Activated CD8-positive, alpha-beta memory T cell treated with anti-CD3 and anti-CD28 coated beads, Interleukin-2, amount 50 U/mL, for 48 hours (primary cell): ENCODE results near the gene EGFLAM.

ENCODE experiments used
- DNase-seq: peaks from one replicate; pipeline ENCODE4 v3.0.0-alpha.2; 2020

The EGFLAM gene

DNA sequence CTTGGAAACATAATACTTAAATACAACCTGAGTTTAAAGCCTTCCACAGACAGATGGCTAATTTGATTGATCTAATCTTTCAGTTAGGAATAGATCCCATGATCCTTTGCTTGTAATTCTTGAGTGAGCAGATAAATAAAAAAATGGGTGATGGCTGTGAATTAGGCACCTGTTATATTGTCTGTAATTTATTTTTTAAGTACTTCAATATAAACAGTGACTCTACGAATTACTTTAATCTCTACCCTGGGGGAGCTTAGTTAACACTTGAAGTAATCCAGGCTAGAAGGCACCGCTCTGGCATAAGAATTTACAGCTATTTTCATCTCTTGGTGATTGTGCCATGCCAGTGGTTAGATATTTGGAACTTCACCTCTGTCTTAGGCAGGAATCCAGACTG is 9.0 kb downstream of the EGFLAM start:
- no peak for DNase-seq

DNA sequence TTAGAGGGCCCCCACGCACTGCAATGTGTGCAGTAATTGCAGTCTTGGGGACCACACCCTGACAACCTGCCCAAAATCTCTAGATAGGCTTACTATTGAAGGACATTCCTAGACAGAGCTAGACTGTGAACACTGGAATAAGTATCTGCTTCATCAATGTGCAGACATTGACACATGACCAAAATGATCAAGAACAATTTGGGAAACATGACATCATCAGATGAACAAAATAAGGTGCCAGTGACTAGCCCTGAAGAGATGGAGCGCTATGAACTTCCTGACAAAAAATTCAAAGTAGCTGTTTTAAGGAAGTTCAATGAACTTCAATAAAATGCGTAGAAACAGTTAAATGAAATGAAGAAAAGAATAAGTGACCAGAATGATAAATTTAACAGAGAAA is 15.3 kb downstream of the EGFLAM start:
- no peak for DNase-seq

DNA sequence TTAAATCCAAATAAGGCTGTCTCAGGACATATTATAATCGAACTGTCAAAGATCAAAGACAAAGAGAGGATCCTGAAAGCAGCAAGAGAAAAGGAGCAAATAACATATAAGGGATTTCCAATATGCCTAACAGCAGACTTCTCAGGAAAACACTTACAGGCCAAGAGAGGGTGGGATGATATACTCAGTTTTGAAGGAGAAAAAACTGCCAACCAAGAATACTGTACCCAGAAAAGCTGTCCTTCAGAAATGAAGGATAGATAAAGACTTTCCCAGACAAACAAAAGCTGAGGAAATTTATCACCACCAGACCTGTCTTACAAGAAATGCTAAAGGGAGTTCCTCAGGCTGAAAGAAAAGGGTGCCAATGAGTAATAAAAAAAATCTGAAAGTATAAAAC is 16.0 kb downstream of the EGFLAM start:
- DNase-seq = no peak

DNA sequence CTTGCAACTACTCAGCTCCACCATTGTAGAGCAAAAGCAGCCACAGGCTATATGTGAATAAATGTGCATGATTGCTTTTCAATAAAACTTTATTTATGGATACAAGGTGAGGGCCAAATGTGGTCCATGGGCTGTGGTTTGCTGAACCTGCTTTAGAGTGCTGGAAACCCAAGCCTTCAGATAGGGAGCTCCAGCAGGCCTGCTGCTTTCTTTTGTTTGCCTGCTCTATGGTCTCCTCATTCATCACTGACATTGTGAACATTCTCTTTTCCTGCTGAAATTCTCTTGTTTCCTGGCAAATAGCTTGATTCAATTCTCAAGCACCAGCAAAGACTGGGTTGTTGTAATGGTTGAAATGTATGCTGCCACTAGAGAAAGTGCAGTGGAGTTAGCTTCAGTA is 26.0 kb downstream of the EGFLAM start:
- no peak for DNase-seq

DNA sequence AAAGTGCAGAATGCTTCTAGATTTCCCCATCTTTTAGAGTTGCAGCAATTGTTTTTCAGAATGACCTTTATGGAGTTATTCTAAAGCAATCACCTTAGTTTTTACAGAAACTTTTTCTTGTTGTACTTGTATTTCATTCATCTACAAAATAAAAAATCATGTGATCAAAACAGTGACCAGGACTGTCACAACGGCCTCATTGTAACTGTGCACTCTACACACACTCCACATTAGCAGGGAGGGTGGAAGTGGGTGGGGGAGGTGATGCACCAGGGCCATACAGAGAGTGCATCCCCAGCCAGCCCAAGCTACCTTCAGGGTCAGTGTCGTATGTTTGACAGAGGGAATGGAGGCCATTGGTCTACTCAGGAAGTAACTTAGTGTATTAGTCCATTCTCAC is 26.9 kb downstream of the EGFLAM start:
- DNase-seq = no peak

DNA sequence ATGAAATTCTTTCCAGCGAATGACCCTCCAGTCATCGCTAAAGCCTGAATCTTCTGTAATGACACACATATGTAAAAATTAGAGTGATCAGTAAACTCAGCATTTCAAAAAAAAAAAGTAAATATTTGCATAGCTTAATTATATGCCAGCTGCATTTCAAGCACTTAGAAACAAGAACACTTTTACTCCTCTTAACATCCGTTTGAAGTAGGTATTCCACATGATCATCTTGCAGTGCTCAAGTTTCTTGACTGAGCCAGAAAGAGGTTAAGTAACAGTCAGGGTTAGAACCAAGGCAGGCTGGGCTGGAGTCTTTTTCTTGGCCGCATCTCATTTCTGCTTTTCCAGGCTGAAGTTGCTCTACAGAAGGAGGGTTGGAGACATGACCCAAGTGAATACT is 27.6 kb downstream of the EGFLAM start:
- DNase-seq = no peak

DNA sequence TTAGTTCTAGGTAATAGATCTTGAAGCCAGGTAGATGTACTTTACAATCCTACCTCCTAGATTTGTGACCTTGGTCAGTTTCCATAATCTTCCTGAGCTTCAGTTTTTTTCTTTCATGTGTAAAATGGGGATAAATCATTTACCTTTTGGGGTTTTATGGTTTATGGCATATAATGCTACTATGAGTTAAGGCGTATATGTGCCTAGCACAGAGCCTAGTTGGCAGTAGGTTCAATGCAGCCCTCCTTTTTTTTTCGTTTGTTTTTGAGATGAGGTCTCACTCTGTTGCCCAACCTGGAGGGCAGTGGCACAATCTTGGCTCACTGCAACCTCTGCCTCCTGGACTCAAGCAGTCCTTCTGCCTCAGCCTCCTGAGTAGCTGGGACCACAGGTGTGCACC is 28.8 kb downstream of the EGFLAM start:
- DNase-seq = no peak

DNA sequence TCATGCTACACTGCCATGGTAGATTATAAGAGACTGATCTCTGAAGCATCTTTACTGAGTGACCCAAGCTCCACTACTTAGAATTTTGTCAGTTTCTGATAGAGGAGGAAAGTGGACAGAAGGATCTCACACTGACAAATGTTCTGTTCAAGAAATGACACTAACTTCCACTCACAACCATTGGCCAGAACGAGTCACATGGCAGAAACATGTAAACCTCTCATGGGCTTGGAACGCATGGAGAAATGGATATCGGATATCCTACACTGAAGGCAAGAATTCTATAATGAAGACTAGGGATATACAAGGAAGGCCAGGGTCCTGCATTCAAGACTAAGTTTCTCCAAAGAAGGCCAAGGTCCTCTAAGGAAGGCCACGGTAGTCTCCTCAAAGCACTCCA is 31.1 kb downstream of the EGFLAM start:
- DNase-seq = no peak

DNA sequence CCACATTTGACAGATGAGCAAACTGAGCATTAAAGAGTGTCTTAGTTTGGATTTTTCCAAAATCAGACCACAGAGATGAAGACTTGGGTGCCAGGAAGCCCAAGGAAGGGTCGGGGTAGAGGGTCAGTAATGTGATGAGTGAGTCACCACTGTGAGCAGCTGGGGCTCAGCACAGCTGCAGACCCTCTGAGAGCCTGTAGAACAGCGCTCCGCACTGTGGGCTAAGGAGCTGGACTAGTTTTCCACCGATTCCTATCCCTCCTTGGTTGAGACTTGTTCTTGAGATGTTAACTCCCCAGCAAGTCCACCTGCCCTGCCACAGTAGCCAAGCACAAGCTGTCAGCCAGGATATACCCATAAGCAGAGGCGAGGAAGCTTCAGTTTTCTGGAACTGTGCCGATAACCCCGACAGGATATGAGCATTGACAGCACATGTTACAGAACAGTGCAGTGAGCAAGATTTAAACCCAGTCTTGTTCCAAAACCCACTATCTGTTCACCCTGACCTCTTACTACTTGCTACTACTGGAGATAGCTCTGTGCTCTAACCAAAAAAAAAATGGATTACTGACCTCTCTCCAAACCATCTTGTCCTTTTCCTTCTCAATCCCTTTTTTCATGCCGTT is 31.8 kb downstream of the EGFLAM start:
- DNase-seq = no peak

DNA sequence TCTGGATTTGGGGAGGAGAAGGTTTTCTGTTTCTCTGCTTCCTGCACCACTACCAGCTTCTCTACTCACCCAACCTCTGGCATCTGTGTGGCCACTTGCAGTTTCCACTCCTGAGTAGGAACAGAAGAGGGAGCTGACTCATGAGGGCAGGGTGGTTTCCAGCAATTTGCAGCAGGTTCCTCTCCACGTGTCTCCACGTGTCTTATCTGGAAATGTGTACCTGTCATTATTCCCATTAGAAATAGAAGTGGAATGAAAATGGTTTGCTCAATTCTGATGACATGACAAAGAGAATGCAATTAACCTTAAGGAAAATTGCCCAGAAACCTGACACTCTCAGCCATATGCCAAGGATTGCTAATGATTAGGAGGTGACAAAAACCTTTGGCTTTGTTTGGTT is 33.0 kb downstream of the EGFLAM start:
- DNase-seq = no peak

DNA sequence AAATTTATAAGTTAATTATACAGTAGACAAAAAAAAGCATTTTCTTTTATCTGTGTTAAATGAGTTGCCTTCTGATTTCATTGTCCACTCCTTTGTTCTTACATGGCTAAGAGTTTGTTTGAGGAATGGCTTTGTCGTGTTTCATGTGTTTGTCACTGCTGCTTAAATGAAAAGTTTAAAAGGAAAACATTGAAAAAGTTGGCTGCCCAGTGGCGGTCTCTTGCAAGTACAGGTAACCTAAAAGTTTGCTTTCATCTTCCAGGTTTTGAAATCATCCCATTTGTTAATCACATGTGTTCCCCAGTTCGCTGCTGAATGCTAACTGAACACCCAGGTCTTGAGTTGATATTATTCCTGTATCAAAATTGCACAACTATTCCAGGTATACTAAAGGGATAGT is 33.9 kb downstream of the EGFLAM start:
- DNase-seq = no peak

DNA sequence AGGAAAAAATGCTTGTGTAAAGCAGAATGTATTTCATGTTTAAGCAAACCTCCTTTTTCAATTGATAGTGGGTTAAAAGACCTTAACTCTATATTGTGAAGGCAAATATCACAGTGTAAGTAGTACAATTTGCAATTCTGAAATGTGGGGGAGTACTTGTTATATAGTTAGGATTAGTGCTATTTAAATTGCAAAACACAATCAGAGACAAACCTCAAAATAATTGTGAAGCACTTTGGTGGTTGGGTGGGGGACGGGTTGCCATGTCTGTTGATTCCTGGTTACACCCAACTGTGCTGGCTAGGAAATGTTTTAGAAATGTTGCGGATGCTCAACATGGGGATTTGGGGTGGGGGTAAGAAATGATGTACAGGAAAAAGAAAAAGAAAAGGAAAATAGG is 37.4 kb downstream of the EGFLAM start:
- no peak for DNase-seq

DNA sequence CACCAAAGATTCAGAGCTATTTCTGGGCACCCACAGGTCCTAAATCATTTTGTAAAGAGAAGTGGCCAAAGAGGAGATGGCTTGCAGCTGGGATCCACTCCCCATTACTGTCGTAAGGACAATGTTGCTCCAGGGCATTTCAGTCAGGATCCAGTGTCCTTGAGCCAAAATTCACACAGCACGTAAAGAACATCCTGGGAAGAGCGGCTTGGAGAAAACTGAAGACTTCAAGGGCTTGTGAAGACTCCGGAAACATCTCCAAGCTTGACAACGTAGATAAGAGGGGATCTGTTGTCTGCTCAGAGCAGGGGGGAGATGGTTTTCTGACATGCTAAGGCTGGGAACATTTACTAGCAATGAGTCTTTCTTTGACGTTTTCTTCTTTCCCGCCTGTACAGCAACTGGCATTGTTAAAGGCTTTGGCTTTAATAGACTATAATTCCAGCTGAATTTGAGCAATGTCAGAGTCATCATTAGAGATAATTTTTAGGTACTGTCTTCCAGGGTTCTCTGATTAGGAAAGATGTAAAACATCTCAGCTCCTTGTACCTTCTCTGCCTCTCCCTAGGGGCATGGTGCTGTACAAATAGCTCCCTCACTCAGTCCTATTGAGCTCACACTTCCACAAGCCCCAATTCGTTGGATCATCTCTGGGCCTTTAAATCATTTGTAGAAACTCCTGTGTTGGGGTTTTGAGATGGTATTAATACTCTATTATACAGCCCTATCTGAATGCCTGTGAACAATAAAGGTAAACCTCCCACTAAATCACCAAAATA is 39.7 kb downstream of the EGFLAM start:
- no peak for DNase-seq

DNA sequence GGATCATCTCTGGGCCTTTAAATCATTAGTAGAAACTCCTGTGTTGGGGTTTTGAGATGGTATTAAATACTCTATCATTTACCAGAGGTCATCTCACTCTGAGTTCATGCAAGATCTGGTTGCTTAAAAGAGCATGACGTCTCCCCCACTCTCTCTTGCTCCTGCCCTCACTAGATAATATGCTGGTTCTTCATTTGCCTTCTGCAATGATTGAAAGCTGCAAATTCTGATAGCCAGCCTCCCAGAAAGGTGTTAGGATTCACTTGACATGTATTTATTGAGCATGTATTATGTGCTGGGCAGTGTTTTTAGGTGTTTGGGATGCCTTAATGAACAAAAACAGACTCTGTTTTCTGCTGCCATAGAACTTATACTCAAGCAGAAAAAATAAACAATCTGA is 41.2 kb downstream of the EGFLAM start:
- no peak for DNase-seq

DNA sequence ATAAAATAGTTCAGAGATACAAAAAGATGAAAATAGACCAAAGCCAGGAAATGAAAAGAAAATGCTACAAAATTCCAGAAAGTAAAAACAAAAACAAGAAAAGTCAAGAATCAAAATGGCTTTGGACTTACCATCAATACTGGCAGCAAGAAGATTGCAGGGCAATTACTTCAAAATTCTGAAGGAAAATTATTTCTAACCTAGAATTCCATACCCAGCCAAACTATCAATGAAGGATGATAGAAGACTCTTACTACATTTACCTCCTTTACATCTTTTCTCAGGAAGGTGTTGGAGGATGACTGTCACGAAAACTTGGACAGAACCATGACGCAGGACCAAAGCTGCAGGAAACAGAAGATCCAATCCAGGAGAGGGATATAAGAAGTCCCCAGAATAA is 46.8 kb downstream of the EGFLAM start:
- DNase-seq = no peak

DNA sequence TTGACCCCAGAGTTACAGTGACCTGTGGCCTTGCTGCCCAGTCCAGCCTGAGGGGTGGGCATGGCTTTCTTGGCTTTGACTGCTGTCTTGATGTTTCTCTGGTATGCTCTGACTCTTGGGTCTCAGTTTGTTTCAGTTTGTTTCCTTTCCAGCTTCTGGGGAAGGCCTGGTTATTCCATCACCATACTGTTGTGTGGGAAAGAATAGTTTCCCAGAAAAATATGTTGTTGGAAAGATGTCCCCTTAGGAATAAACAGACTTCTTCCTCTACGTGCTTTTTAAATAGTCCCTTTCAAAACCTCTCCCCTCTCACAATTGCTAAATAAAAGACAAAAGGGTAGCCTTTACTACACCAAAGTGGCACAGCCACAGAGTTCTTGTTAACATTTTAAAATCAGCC is 49.5 kb downstream of the EGFLAM start:
- DNase-seq = no peak

DNA sequence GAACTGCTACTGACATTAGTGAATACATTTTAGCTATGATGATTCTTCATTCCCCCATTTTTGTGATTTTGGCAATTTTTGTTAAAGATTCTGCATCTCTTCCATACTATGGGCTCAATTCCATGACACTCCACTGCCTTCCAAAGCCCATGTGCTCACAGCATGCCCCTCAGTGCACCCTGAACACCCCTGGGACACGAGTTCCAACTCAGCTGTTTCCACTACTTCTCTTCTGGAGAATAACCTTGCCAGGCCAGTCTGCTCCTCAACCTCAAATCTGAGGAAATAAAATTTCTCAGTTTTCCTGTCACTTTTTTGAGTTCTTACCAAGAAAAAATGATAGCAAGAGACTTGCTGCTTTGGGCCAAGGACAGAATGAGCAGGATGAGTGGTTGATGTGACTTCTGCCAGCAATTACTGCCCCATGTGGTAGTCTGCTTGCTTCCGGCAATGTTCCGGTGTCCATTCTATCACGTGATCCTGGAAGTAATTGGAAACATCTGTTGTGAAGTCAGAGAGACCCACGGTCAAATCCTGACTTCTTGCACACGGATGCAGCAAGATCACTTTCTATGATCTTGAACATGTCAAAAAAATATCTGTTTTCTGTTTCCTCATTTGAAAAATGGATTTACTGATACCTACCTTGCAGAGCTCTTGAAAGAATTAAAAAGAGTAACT is 58.3 kb downstream of the EGFLAM start:
- DNase-seq = no peak

DNA sequence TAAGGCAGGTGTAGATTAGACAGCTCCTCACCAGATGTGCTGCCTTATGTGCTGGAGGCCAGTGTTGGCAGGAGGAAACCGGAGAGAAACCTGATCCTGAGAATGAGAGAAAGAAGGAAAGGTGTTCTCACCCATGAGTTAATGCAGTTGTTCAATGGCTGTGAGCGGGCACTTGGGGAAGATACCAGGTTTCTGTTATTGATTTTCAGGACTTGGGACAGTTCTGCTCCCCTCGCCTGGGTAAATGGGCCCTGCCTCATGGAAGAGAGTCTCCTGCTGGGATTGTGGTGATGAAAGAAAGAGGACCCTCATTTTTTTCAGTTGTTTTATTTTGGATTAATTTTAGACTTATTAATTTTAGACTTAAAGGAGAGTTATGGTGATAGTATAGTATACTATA is 59.5 kb downstream of the EGFLAM start:
- no peak for DNase-seq

DNA sequence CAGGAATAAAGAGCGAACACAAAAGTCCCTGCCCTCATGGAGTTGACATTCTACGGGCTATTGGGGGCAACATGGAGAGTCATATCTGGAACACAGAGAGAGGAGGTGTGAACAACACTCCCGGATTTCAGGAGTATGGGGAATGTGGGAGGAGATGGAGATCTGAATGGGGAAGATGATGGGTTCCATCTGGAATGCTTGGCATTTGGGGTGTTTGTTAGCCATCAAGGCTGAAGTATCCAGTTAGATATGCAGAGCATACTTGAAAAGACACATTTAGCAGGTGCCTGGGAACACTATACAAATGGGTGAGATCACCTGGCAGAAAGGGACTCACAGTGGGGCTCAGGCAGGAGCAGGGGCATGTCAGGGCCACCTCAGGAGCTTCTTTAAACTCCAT is 61.1 kb downstream of the EGFLAM start:
- no peak for DNase-seq

DNA sequence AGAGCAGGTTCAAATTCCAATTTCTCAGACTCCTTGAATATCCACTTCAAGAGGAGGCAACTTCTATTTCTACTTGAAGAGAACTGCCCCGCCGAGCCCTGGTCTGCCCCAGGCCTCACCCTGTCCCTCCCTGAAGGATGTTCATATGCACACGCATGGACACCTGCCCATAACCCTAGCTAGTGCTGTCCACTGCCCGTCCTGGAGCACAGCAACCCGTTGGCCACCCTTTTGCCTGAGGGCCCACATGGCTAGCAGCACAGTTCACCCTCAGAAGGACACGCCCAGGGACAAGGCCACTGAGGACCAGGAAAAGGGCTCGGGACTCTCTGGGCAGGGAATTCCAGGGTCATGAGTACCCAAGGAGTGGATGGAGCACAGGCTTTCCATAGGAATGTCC is 63.6 kb downstream of the EGFLAM start:
- no peak for DNase-seq

DNA sequence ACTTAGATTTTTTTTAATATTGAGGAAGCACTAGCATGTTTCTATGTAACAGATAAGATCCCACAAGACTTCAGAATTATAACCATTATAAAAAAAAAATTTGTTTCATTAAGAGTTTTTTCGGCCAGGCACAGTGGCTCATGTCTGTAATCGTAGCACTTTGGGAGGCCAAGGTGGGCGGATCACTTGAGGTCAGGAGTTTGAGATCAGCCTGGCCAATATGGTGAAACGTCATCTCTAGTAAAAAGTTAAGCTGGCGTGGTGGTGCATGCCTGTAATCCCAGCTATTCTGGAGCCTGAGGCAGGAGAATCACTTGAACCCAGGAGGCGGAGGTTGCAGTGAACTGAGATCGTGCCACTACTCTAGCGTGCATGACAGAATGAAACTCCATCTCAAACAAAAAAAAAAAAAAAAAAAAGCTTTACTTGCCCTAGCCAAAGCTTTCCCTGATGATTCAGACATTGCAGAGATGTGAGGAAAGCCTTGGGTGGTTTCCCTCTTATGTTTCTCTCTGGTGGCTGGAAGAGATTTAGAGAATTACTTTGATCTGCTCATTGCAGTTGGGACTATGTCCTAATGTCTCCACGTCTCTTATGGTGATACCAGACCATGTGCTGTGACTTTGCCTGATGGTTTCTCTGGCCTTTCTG is 65.4 kb downstream of the EGFLAM start:
- no peak for DNase-seq

DNA sequence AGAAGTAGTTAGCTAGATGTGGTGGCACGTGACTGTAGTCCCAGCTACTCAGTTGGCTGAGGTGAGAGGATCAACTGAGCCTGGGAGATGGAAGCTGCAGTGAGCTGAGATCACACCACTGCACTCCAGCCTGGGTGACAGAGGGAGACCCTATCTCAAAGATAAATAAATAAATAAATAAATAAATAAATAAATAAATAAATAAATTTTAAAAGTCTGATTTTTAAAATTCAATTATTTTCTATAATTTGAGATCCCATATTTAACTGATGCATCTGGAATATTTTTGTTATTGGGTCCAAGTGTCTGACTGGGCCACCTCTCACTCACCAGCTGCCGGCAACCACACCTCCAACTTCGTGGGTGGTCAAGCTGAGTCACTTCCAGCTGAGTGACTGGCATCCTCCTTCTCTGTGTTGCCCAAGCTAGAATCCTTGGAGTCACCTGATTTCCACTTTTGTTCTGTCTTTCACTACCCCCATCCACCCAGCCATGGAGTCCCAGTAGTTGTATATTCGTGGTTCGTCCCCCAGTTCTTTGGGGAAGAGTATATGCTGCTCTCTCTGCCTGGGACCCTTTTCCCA is 70.9 kb downstream of the EGFLAM start:
- DNase-seq = no peak

DNA sequence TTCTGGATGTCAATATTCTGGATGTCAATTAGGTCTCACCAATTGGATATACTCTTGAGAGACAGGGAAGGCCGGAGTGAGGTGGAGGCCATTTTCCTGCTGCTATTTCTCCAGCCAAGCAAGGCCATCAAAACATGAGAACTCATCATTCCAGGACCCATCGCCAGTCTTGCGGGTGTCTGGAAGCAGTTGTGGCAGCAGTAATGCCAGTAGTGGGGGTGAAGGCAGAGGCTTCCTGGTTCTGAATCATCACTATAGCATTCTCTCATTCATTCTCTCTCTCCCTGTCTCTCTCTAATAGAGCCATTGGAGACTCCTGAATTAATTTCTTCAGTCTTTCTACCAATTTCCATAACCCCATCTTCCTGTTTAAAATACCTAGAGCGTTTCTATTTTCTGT is 71.8 kb downstream of the EGFLAM start:
- no peak for DNase-seq

DNA sequence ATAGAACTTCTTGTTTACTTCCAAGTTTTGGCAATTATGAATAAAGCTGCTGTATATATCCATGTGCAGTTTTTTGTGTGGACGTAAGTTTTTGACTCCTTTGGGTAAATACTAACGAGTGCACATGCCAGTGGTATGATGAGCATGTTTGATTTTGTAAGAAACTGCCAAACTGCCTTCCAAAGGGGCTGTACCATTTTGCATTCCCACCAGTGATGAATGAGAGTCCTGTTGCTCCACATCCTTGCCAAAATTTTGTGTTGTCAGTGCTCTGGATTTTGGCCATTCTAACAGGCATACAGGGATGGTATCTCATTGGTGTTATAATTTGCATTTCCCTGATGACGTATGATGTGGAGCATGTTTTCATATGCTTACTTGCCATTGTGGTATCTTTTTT is 73.5 kb downstream of the EGFLAM start:
- no peak for DNase-seq
